ENCODE measurements around the gene RHO.
"Not testable (repeated sequence)": the region's sequence is repeated elsewhere in the genome, so short reads cannot be mapped to it uniquely, and the experiment has no call there.

GRCh38 chr3:129497876-129498275 is 30.6 kb upstream of the RHO start:
- TF ChIP-seq, protein P1, sequence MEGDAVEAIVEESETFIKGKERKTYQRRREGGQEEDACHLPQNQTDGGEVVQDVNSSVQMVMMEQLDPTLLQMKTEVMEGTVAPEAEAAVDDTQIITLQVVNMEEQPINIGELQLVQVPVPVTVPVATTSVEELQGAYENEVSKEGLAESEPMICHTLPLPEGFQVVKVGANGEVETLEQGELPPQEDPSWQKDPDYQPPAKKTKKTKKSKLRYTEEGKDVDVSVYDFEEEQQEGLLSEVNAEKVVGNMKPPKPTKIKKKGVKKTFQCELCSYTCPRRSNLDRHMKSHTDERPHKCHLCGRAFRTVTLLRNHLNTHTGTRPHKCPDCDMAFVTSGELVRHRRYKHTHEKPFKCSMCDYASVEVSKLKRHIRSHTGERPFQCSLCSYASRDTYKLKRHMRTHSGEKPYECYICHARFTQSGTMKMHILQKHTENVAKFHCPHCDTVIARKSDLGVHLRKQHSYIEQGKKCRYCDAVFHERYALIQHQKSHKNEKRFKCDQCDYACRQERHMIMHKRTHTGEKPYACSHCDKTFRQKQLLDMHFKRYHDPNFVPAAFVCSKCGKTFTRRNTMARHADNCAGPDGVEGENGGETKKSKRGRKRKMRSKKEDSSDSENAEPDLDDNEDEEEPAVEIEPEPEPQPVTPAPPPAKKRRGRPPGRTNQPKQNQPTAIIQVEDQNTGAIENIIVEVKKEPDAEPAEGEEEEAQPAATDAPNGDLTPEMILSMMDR (IDR thresholded peaks at IDR 0.05), result not testable (repeated sequence)
- TF ChIP-seq POLR2A (IDR thresholded peaks at IDR 0.05), result not testable (repeated sequence)

Measured in prostate gland (tissue), 2 donors.